IMR-90 (cell line): ENCODE measurements around the gene PSME2.

Source experiments
- CHD1 ChIP-seq: IDR thresholded peaks from 2 replicates; pipeline ENCODE4 v1.6.1; 2012; ENCODE audit warnings: low read depth, low read length, improper control_type of control experiment
- CTCF ChIP-seq: conservative IDR thresholded peaks from 2 replicates; pipeline ENCODE4 v1.5.1; 2012; ENCODE audit warnings: mild to moderate bottlenecking, low read depth, low read length, improper control_type of control experiment
- ELK1 ChIP-seq: fragments of 150-350 bp; IDR thresholded peaks from 2 replicates; pipeline ENCODE4 v1.6.1; 2016; ENCODE audit warnings: low read depth, mild to moderate bottlenecking, low read length, moderate library complexity, borderline replicate concordance
- FOS ChIP-seq: fragments of 150-350 bp; IDR thresholded peaks from 2 replicates; pipeline ENCODE4 v1.6.1; 2016; ENCODE audit warnings: low read depth, low read length
- MAFK ChIP-seq: IDR thresholded peaks from 2 replicates; pipeline ENCODE4 v1.6.1; 2012; ENCODE audit warnings: low read depth, low read length, improper control_type of control experiment
- MAZ ChIP-seq: IDR thresholded peaks from 2 replicates; pipeline ENCODE4 v1.6.1; 2012; ENCODE audit warnings: low read depth, mild to moderate bottlenecking, low read length, improper control_type of control experiment, moderate library complexity, borderline replicate concordance
- POLR2A ChIP-seq: IDR thresholded peaks from 2 replicates; pipeline ENCODE4 v1.6.1; 2012; ENCODE audit warnings: mild to moderate bottlenecking, low read depth, low read length
- RAD21 ChIP-seq: IDR thresholded peaks from 2 replicates; pipeline ENCODE4 v1.6.1; 2012; ENCODE audit warnings: low read length, improper control_type of control experiment
- RCOR1 ChIP-seq: IDR thresholded peaks from 2 replicates; pipeline ENCODE4 v1.6.1; 2012; ENCODE audit warnings: mild to moderate bottlenecking, low read length, improper control_type of control experiment; ENCODE audit not compliant: insufficient replicate concordance
- RFX5 ChIP-seq: IDR thresholded peaks from 2 replicates; pipeline ENCODE4 v1.8.0; 2012; ENCODE audit warnings: low read depth, mild to moderate bottlenecking, low read length, moderate library complexity
- SMC3 ChIP-seq: fragments of 150-350 bp; IDR thresholded peaks from 2 replicates; pipeline ENCODE4 v1.6.1; 2016; ENCODE audit warnings: low read depth, mild to moderate bottlenecking, antibody characterized with exemption, low read length, moderate library complexity
- USF2 ChIP-seq: fragments of 150-350 bp; IDR thresholded peaks from 2 replicates; pipeline ENCODE4 v1.6.1; 2017; ENCODE audit warnings: mild to moderate bottlenecking, antibody characterized with exemption, low read length, low read depth

DNA sequence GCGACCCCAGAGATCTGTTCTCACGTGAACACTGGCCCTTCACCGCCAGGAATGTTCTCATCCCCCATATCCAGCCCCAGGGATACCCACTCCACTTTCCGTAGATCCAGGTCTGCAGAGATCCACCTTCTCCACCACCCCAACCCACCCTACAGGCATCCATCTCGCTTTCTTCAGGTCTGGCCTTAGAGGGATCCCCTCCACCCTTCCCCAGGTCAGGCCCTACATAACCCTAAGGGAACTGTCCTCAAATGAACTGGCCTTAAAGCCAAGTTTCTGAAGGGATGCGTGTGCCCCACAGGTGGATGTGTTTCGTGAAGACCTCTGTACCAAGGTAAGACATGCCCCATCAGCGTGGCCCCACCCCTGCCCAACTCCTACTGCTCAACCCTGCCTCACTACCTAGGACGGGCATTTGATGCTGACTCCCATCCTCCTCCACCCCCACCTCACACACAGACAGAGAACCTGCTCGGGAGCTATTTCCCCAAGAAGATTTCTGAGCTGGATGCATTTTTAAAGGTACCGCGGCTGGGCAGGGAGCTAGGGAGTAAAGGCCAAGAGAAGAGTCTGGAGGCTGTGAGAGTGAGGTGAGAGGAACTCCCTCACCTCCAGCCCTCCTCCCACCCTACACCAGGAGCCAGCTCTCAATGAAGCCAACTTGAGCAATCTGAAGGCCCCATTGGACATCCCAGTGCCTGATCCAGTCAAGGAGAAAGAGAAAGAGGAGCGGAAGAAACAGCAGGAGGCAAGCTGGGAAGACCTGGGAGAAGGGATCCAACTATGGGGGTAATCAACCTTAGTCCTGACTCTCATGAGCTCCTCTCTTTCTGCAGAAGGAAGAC lies 9.5 kb downstream of the PSME2 start:
- TF ChIP-seq CTCF (no peak), POLR2A (no peak), MAFK (no peak), FOS (no peak), SMC3 (no peak), RAD21 (no peak), USF2 (no peak), RCOR1 (no peak), CHD1 (no peak), ELK1 (no peak), RFX5 (no peak), MAZ (no peak)
